IPS DF 19.7 (cell line): Measurements from ENCODE around the gene FOXL1.
"Not testable (repeated sequence)": the region's sequence is repeated elsewhere in the genome, so short reads cannot be mapped to it uniquely, and the experiment has no call there.

Experiments used
- DNase-seq: peaks from one replicate; pipeline ENCODE4 v3.0.0-alpha.2; 2013; ENCODE audit warnings: low read depth, low spot score

FOXL1 gene

DNA sequence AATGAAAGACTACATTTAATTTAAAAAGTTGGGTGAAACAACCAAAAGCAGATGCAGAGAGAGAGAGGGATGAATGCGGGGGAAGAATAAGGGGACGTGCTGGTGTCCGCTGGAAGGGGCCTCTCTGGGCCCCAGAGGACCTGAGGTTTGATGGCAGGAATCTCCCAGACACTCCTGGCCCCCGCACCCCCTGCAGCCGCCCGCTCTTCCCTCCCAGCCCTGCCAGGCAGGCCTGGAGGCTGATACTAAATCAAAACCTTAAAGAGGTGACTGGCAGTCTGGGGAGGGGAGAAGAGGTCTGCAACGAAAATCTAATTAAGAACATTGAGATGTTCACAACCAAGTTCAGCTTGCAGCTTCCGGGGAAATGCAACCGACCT is 2.4 kb downstream of the FOXL1 start:
- no peak for DNase-seq

DNA sequence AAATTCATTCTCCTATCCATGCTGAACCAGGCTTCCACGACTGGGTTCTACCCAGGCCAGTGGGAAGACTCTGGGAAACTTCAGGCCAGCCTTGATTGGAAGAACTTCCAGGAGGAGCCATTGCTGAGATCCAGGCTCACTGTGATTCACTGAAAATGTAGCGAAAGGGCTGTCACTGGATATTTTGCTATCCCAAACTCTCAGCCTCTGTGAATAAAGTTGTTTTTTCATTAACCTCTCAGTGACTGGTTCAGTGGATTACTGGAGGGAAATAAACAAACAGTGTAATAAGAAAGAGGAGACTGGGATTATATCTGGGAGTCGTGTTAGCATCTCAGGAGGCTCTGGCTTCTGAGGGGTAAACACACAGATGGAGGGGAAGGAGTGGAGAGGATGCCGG is 3.1 kb downstream of the FOXL1 start:
- DNase-seq: no peak

DNA sequence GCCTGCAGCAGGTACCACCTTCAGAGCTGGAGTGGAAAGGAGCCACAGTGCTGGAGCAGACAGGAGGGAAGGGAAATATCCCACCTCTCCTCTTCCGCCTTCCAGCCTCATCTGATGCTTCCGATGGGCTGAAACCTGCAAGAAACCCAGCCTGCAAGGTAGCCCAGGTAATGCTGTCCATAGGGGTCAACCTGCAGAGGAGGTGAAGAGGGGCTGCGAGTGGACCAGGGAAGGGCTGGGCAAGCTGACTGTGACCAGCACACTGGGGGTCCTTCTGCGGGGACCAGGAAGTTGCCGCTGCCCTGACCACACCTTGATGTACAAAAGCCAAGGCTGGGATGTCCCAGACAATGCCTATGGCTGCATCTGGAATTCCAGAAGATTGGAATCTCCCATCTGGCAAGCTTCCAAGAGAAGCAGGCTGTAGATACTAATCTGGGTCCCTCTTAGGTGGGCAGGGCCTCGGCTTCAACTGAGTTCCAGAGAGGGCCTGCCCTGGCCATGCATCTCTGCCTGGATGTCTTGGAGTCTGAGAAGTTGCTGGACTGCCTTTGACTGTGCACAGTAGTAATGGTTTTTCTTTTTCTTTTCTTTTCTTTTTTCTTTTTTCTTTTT is 5.8 kb downstream of the FOXL1 start:
- no peak for DNase-seq

DNA sequence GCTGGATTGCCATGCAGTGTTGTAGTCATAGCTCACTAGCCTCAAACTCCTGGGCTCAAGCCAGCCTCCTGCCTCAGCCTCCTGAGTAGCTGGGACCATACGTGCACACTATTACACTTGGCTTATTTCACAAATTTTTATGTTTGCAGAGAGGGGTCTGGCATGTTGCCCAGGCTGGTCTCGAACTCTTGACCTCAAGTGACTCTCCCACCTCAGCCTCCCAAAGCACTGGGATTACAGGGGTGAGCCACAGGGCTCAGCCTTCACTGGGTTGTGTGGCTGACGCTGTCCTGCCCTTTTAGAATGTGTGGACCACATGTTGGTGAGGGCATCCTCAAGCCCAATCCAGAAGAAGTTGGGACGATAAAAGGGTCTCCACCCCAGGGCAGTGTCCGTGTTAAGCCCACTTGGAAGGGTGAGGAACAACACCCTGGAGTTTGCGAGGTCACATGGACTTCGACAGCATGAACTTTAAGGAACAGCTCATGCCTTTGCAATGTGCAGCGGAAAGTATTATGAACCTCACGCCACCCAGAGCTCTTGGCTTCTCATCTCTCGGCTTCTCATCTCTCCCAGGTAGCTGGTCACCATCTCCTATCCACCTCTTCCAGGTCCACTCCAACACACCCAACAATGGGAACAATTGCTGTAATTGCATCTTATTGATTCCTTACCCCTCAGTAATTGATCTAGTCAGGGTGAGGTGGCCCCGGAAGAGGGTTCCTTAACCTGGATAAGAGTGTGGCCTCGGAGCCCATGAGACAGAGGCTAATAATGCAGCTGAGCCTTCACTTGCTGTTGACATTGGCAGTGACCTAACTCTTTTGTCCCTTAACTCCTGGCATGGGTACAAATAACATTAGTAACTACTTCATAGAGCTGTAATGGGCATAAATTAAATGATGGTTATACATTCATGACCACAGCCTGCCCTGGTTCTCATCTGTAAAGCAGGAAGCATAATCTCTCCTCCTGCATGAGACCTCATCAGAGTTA is 6.7 kb downstream of the FOXL1 start:
- DNase-seq: no peak

DNA sequence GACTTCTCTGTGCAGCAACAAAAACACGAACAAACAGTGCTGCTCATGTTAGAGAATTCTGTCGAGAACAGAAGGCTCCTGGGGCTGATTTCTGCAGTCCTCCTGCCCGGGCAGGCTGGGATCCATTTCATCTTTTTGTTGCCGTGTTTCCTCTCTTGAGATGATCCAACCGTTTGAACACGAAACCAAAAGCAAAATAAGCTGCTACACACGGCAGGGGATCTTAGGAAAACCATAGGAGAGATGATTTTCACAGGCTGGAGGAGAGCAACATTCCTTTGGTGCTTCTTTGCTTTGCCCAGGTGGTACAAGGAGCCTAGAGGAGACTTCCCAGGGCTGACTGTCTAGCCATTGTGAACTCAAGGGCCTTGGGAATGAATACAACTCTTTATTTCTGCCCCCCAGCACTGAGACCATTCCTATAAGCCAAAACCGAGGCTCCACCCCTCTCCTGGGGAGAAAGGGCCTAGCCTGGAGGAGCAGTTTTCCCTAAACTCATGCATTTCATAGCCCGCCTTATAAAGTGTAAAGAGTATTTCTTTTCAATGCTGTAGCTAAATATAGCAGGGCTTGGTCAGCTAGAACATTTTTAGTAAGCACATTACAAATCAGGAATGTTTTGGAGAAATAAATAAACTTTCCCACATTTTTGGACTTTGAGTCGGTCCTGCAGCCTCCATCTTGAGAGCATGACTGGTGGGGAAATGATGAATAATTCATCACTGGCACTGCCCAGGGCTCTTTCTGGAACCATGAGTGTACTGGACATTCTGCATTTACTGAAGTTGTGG is 7.7 kb downstream of the FOXL1 start:
- DNase-seq: no peak

DNA sequence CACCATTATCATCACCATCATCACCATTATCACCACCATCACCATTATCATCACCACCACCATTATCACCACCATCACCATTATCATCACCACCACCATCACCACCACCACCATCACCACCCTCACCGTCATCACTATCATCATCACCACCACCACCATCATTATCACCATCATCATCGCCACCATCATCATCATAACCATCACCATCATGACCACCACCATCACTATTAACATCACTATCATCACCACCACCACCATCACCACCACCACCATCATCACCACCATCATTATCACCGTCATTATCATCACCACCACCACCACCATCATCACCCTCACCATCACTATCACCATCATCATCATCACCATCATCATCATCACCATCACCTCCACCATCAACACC is 9.1 kb downstream of the FOXL1 start:
- DNase-seq: no peak

DNA sequence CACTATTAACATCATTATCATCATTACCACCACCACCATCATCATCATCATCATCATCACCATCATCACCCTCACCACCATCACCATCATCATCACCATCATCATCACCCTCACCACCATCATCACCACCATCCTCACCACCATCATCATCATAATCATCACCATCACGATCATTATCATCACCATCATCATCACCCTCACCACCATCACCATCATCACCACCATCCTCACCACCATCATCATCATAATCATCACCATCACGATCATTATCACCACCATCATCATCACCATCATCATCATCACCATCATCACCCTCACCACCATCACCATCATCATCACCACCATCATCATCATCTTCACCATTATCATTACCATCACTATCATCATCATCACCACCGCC is 9.6 kb downstream of the FOXL1 start:
- not testable (repeated sequence) for DNase-seq

DNA sequence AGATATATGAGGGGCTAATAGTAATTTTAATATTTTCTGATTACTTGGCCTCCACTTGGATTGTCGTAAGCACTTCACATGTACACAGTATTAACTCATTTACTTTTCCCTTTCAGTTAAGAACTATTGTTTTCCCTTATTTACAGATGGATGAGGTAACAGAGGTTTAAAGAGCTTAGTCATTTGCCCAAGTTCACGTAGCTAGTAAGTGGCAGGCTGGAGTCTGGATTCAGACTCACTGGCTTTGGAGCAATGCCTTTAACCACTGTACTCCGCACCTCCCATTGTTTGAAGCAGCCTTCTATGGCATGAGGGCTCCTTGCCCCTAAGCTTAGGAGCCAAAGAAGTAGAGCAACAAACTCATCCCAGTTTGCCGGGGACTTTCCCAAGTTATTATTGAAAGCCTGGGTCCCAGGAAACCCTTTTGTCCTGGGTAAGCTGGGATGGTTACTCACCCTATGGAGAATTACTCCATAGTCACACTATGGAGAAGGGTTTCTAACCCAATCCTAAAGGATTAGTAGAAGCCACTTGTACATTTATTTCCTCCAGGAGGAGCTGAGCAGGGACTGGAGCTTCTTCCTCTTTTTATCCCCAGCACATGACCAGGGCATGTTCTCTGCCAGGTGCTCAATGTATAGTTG is 12.3 kb downstream of the FOXL1 start:
- DNase-seq: no peak

DNA sequence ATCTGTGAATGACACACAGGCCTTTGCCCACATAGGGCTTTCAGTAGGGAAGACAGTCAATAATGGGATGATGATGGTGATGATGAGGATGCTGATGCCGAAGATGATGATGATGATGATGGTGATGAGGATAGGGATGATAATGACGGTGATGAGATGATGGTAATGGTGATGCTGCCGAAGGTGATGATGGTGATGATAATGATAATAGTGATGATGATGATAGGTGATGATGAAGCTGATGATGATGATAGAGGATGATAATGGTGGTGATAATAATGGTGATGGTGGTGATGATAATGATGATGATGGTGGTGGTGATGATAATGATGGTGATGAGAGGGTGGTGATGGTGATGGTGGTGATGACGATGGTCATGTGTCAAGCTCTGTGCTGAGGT is 12.9 kb downstream of the FOXL1 start:
- DNase-seq: no peak

DNA sequence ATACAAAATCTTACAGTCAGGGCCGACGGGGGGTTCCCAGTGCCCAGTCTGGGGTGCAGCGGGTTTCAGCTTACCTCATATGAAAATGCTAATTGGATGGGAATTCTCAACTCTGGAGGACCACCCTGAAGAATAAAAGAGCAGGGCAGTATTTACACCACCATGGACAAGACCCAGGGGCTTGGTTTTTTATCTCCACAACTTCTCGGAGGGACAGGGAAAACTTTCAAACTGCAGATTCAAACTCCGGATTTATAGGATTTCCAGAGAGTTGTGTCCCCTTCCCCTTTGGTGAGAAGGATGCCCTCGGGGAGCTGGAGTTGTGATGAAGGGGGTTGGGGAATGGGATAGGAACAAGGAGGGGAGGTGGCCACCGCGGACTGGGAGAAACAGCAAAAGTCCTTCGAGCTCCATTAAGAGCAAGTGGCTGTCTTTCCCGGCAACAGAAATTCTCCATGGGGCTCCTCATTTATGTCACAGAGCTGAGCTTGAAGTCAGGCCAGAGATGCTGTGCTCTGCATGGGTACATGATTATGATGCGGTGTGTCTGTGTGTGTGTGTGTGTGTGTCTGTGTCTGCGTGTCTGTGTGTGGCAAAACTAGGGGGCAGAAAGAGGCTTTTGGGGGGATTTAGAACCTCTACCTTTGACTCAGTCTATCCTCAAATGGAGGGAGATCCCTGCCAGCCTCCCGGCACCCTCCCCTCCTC is 15.7 kb downstream of the FOXL1 start:
- DNase-seq: no peak

DNA sequence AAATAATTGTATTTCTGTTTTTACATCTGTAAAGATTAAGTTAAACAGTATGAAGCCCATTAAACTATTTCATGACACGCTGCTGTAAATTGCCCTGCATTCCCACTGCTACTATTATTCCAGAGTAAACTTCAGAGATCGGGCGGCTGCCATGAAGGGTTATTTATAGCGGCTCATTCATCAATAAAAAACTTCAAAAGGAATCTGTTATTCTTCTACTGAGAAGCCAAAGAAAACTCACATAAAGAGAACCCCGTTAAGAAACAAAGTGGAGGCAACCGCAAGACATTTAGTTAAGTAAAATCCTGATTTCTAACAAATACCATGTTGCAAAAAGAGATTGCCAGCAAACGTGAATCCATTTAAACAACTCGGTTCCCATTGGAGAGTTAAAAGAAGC is 16.4 kb downstream of the FOXL1 start:
- DNase-seq: no peak

DNA sequence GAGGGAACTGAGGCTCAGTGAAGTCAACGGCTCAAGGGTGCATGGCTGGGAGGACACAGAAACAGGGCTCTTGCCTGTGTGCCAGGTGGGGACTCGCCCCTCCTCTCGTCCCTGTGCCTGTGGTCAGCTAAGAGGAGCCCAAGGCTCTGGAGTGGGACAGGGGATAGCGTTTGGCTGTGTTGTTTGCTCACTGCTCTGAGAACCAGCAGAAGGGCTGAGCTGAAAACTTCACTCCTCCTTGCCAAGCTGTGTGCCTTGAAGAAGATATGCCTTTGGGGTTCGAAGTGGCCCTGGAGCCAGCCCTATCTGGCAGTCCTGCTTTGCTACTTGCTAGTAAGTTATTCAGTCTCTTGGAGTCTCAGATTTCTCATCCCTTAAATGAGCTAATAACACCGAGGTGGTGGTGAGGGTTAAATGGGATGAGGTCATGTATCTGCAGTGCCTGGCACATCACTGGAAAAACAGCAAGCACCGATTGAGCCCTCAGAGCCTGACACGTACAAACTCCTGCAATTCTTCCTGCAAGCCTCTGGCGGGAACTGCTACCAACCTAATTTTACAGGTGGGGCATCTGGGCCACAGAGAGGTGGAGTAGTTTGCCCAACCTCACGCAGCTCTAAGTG is 17.7 kb downstream of the FOXL1 start:
- DNase-seq: no peak

DNA sequence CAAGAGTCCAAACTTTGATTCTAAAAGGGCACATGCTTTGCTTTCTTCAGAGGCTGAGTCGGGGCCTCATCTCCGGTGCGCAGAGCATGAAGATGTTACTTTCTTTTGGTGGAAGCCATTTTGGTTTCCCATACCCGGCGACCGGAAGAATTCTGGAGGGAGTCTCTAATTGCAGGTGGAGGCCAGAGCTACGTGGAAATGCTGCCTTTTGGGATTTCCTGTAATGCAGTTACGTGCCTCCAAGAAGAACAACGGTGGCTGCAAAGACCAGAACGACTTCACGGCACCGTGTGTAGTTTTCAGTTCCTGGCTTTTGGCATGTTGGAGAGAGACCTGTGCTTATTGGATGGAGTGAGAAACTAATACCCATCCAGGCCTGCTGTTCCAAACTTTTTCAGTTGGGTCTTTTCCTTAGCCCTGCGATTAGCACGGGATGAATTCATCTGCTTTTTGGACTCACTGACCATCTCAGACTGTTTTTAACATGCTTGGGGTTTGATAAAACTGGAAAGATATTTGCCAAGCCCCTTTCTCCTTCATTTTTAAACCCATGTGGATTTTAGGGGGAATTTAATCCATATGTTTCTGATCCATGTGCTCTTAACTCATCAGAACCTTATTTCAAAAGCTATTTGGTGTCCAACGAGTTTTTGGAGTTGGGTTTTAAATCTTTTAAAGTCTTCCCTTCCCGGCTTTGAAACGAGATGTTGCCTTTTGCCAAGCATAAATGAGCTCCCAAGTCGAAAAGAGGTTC is 19.0 kb downstream of the FOXL1 start:
- DNase-seq: no peak

DNA sequence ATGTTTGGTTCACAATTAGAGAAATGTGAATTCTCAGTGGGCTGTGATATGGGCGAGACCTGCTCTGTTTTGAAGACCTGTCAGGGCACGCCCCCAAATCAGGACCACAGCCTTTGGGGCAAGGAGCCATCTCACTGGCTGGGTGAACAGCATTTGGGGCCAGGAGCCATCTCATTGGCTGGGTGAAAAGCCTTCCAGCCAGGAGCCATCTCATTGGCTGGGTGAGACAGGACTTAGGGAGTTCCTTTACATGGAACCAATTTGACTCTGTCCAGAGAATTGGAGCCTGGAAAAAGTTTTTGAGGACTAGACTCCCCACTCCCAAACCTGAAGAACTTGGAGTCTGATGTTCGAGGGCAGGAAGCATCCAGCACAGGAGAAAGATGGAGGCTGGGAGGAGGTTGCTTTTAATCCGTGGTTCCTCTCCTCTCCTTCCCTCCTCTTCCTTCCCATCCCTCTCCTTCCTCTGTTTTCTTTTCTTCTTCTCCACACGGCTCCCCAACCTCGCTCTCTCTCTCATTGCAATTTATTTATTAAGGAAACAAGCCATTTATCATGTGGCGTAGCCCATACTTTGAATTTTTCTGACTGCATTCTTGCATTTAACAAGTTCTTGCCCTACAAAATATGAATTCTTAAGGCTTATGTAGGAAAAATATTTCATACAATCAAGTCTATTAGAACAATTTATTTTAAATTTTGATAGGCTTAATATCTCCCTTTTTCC is 19.7 kb downstream of the FOXL1 start:
- no peak for DNase-seq

DNA sequence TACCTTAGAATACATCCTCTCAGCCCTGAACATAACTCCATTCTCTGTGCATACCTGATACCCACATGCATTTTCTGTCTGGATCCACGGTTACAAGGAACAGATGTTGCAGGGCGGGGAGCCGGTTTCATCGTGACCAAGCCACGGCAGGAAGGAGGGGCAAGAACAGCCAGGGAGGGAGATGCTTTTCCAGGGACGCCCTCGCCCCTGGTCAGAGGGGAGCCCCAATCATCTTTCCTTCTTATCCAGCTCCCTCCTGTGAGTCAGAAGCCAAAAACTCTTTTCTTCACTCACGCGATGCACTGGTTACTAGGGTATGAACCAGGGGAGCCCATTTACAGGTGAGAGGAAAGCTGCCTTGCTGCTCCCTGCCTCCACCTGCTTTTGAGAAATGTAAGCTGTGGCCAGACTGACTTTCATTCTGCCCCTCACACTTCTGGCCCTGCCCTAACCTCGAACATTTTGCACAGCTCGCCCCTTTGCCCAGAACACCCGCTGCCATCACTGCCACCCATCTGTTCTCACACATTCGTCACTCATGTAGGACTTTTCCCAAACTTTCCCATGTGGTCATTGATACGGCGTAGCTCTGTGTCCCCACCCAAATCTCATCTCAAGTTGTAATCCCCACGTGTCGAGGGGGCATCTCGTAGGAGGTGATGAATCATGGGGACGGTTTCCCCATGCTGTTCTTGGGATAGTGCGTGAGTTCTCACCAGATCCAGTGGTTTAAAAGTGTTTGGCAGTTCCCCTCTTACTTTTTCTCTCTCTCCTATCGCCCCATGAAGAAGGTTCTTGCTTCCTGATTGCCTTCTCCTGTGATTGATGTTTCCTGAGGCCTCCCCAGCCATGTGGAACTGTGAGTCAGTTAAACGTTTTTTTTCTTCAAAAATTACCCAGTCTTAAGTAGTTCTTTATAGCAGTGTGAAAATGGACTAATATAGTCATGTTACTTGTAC is 20.5 kb downstream of the FOXL1 start:
- no peak for DNase-seq

DNA sequence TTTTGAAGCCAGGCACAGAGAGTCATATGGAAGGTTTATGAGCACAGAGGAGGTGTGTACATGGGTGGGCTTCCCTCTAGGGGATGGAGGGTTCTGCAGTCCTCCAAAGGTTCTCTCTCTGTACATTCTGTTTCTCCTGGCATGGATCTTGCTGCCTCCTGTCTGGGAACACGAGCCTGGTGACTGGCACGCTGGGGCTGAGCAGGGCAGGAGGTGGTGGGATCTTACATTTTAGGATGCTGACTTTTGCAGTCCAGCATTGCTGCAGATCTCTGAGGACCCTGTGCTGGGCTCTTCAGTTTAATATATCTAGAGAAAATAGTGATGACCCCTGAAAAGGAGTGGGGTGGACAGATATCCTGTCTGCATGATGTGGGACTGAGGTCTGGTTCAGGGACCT is 23.0 kb downstream of the FOXL1 start:
- DNase-seq: no peak

DNA sequence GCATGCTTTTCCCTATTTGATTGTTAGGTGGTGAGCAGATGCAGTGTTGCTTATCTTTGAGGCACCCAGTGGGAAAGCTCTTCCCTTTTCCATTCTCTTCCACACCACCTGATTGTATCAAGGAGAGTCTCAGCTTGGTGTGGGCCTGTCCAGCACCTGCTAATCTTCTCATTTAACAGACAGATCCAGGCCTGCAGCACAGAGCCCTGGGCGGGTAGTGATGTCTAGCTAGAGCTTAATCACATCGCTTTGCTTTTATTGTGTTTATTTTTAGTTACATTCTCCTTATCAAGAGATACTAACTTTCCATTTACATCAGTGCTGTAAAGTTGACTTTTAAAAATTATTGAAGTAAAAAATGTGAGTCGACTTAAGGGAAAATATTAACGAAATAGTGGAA is 24.2 kb downstream of the FOXL1 start:
- no peak for DNase-seq
